ENCODE results near the gene EIF3F.

The EIF3F gene, protein sequence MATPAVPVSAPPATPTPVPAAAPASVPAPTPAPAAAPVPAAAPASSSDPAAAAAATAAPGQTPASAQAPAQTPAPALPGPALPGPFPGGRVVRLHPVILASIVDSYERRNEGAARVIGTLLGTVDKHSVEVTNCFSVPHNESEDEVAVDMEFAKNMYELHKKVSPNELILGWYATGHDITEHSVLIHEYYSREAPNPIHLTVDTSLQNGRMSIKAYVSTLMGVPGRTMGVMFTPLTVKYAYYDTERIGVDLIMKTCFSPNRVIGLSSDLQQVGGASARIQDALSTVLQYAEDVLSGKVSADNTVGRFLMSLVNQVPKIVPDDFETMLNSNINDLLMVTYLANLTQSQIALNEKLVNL

DNA sequence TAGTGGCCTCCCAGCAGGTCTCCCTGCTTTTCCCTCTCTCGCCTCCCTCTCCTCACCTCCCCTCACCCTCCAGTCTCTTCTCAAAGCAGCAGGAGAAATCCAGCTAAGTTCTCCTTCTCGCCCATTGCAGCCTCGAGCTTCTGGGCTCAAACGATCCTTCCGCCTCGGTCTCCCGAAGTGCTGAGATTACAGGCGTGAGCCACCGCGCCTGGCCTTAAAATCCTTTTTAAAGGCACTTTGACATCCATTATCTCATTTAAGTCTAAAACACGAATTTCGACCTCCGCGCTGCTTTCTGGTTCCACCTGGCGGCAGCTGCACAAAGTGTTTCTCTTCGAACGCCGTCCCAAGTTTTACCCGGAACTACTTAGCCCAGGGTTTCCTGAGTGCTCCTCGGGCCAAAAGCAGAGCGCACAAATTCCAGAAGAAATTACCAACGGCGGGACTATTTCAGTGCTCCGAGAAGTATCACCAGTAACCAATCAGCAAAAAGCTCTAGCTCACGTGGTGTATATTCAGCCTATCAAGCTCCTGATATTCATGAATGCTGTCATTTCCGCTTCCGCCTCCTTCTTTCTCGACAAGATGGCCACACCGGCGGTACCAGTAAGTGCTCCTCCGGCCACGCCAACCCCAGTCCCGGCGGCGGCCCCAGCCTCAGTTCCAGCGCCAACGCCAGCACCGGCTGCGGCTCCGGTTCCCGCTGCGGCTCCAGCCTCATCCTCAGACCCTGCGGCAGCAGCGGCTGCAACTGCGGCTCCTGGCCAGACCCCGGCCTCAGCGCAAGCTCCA lies at the start of gene EIF3F:
EIF3F (plus strand) TSS at position 570 of the 792 bp plus-strand sequence; CDS start at position 586, 16 bp downstream.
- TF ChIP-seq, protein P1, sequence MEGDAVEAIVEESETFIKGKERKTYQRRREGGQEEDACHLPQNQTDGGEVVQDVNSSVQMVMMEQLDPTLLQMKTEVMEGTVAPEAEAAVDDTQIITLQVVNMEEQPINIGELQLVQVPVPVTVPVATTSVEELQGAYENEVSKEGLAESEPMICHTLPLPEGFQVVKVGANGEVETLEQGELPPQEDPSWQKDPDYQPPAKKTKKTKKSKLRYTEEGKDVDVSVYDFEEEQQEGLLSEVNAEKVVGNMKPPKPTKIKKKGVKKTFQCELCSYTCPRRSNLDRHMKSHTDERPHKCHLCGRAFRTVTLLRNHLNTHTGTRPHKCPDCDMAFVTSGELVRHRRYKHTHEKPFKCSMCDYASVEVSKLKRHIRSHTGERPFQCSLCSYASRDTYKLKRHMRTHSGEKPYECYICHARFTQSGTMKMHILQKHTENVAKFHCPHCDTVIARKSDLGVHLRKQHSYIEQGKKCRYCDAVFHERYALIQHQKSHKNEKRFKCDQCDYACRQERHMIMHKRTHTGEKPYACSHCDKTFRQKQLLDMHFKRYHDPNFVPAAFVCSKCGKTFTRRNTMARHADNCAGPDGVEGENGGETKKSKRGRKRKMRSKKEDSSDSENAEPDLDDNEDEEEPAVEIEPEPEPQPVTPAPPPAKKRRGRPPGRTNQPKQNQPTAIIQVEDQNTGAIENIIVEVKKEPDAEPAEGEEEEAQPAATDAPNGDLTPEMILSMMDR (IDR thresholded peaks at IDR 0.05; ENCODE audit: borderline replicate concordance, control extremely low read depth, extremely low read depth, insufficient read depth, missing control alignments): peak; percentile 79
- DNase-seq (ENCODE audit: low spot score): peak; percentile 92
- in situ Hi-C loops (cut with MboI; ENCODE audit: low sequenced_read_pairs, unreplicated experiment): loop anchor here (10.0 to 25.0 kb wide), 2 partner anchors 92 to 475 kb away; partner anchors contain the start of gene PPFIBP2

DNA sequence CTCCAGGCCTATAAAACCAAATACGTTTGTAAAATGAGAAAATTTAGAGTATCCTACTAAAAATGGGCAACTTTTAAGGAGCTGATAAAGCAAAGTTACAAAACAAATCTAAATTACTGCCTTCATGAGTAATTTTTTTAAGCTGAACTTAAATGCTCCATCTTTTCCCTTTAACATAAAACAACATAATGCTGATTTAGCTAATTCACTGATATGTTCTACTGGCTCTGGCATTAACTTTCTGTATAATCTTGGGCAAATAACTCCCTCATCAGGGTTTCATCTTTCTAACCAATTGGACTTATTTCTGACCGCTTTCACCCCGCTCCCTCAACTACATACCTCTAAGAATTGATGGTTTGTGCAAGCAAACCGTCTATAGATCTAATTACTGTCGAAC lies 46.0 kb upstream of the EIF3F start:
- TF ChIP-seq, protein P1 (IDR thresholded peaks at IDR 0.05; ENCODE audit: borderline replicate concordance, control extremely low read depth, extremely low read depth, insufficient read depth, missing control alignments): no peak
- no peak for DNase-seq (ENCODE audit: low spot score)
- in situ Hi-C loops (cut with MboI; ENCODE audit: low sequenced_read_pairs, unreplicated experiment): no loop called here

DNA sequence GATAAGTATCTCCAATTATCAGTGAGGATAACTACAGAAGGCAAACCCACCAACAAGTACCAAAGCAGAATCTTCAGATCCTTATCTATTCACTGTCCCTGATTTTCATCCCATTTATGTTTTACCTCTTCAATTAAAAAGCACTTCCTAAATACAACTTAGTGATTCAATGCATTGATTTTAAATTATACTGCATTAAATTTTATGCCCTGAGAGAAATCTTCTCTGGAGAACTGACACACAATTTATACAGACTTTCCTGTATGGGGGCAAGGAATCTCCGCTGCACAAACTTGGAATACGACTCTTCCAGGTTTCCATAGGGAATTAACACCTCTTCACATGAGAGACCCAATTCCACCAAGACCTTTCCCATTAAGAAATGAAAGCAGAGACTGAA lies 45.5 kb upstream of the EIF3F start, which contains the start of gene OR10A3:
OR10A3 (minus strand) TSS at position 101 of the 400 bp plus-strand sequence. CDS start 2,188 bp downstream, outside the sequence.
- DNase-seq (ENCODE audit: low spot score): no peak
- TF ChIP-seq, protein P1 (IDR thresholded peaks at IDR 0.05; ENCODE audit: borderline replicate concordance, control extremely low read depth, extremely low read depth, insufficient read depth, missing control alignments): no peak
- in situ Hi-C loops (cut with MboI; ENCODE audit: low sequenced_read_pairs, unreplicated experiment): no loop called here

DNA sequence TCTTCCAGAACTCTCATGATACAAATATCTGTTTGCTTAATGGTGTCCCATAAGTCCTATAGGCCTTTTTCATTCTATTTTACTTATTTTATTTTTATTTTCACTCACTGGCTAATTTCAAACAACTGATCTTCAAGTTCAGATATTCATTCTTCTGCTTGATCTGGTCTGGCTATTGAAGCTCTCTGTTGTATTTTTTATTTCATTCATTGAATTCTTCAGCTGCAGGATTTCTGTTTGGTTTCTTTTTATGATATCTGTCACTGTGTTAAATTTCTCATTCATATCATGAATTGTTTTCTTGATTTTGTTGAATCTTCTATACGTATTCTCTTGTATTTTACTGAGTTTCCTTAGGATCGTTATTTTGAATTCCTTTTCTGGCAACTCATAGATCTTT lies 43.0 kb upstream of the EIF3F start:
- DNase-seq (ENCODE audit: low spot score): no peak
- in situ Hi-C loops (cut with MboI; ENCODE audit: low sequenced_read_pairs, unreplicated experiment): no loop called here
- TF ChIP-seq, protein P1 (IDR thresholded peaks at IDR 0.05; ENCODE audit: borderline replicate concordance, control extremely low read depth, extremely low read depth, insufficient read depth, missing control alignments): no peak

DNA sequence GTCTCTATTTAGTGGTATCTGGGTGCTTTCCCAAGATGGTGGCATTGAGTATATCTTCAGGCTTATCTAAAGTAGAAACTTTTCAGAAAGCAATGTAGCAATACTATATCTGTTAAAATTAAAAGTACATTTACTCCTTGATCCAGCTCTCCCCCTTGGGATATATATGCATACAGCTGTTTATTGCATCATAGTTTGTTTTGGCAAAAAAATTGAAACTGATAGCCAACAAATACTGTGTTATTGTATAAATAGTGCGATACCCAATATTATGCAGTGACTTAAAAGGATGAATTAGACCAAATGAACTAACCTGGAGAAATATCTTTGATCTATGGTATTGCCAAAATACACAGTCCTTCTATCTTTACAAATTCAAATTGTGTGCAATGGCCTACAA lies 37.2 kb upstream of the EIF3F start:
- TF ChIP-seq, protein P1 (IDR thresholded peaks at IDR 0.05; ENCODE audit: borderline replicate concordance, control extremely low read depth, extremely low read depth, insufficient read depth, missing control alignments): no peak
- in situ Hi-C loops (cut with MboI; ENCODE audit: low sequenced_read_pairs, unreplicated experiment): no loop called here
- no peak for DNase-seq (ENCODE audit: low spot score)

DNA sequence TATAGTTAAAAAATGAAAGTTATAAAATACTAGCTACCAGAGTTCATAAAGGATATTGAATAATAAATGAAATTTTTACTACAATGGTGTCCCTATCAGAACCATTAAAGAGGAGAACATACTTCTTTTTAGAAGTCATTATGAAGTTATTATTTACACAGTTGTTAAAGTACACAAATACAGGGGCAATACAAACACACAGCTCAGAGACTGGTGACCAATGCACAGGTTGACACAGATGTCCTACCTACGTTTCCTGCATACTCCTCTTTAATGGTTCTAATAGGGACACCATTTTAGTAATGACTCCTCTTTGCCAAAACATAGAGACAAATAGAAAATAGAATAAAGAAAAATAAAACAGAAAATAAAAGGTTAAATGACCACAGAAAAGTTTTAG lies 31.9 kb upstream of the EIF3F start:
- in situ Hi-C loops (cut with MboI; ENCODE audit: low sequenced_read_pairs, unreplicated experiment): no loop called here
- DNase-seq (ENCODE audit: low spot score): no peak

More for the DNA sequence above, 31.9 kb upstream of the EIF3F start:
- TF ChIP-seq, protein P1 (IDR thresholded peaks at IDR 0.05; ENCODE audit: borderline replicate concordance, control extremely low read depth, extremely low read depth, insufficient read depth, missing control alignments): no peak
